K562 (cell line): ENCODE measurements around the gene PRSS8. TPM values are rescaled to one million over a fixed set of nuclear protein-coding genes. Genes with fewer than 3 reads are reported as not detected.

Experiments
- ELF4 ChIP-seq: fragments of 450-650 bp; formaldehyde crosslinking; IDR thresholded peaks from 2 replicates; pipeline ENCODE4 v1.4.0; 2022; ENCODE audit warnings: missing genetic modification characterization
- GATAD2A ChIP-seq: fragments of 450-650 bp; IDR thresholded peaks from 2 replicates; pipeline ENCODE4 v1.6.1; 2017
- NRF1 ChIP-seq, 2 experiments: fragments of 450-650 bp; IDR thresholded peaks in 1 of 2; conservative IDR thresholded peaks in 1 of 2; 2 replicates each; pipeline ENCODE4 v1.6.1; 2014; ENCODE audit warnings: mild to moderate bottlenecking in 2 of 2
- RAD21 ChIP-seq, 2 experiments: fragments of 250-450 bp in 1 of 2; fragments of 450-650 bp in 1 of 2; sonication (Bioruptor Pico) in 1 of 2; formaldehyde crosslinking in 1 of 2; IDR thresholded peaks in 1 of 2; conservative IDR thresholded peaks in 1 of 2; 2 replicates each; pipeline versions ENCODE4 v1.4.0 to v1.8.0; 2020 to 2022; ENCODE audit warnings: mild to moderate bottlenecking in 2 of 2, moderate library complexity in 1 of 2
- RCOR1 ChIP-seq, 2 experiments: IDR thresholded peaks; 2 replicates each; pipeline ENCODE4 v1.6.1; 2012; ENCODE audit warnings: low read depth in 2 of 2, low read length in 2 of 2, borderline replicate concordance in 1 of 2, improper control_type of control experiment in 1 of 2
- TAL1 ChIP-seq: fragments of 450-650 bp; IDR thresholded peaks from 2 replicates; pipeline ENCODE4 v1.6.1; 2016; ENCODE audit warnings: mild to moderate bottlenecking
- TCFL5 ChIP-seq: fragments of 250-450 bp; sonication (Bioruptor Pico); conservative IDR thresholded peaks from 2 replicates; pipeline ENCODE4 v1.6.1; 2021; ENCODE audit warnings: mild to moderate bottlenecking, moderate library complexity, matching md5 sums
- ZFP36 ChIP-seq: fragments of 150-350 bp; IDR thresholded peaks from 2 replicates; pipeline ENCODE4 v1.6.1; 2018; ENCODE audit warnings: low read length, low read depth; ENCODE audit not compliant: partially characterized antibody
- polyA plus RNA-seq, 8 experiments: library from polyadenylated mRNA; depleted of rRNA in 4 of 8; stranded (reverse) in 5 of 8; unstranded in 3 of 8; fragments of >200 nt; fragmentation: Nextera tagmentation in 2 of 8; fragmentation: Illumina TruSeq in 1 of 8; extraction: Ambion mirVana in 2 of 8; extraction: Trizol in 1 of 8; gene quantifications; 2 replicates each; pipeline versions ENCODE4 v1.2.1 to v1.2.3, GENCODE V29; 2011 to 2014; ENCODE audit warnings: inconsistent platforms in 1 of 8, missing spikeins in 1 of 8
- total RNA-seq, 7 experiments: library from RNA; depleted of rRNA in 6 of 7; stranded (reverse); fragments of >200 nt in 6 of 7; fragmentation: Illumina TruSeq in 2 of 7; extraction: Trizol in 2 of 7; gene quantifications; 2 replicates each; pipeline versions ENCODE4 v1.2.1 to v1.2.3, GENCODE V29; 2011 to 2021; ENCODE audit warnings: low replicate concordance in 1 of 7
- TF ChIP-seq, protein P1 (sequence below): fragments of 200-800 bp; sonication (Bioruptor generic); IDR thresholded peaks from 2 replicates; pipeline ENCODE4 v1.6.1; 2017; ENCODE audit warnings: missing genetic modification characterization, missing compliant biosample characterization
- TF ChIP-seq, protein P2 (sequence below), 2 experiments: fragments of 450-650 bp; formaldehyde crosslinking in 1 of 2; IDR thresholded peaks; 2 replicates each; pipeline versions ENCODE4 v1.4.0 to v1.6.1; 2014 to 2020; ENCODE audit warnings: mild to moderate bottlenecking in 2 of 2, borderline replicate concordance in 1 of 2, low read depth in 1 of 2
- TF ChIP-seq, protein P3 (sequence below): sonication (generic); formaldehyde crosslinking; IDR thresholded peaks from 2 replicates; pipeline ENCODE4 v1.8.0; 2022; ENCODE audit warnings: mild to moderate bottlenecking, missing genetic modification reagents
- TF ChIP-seq, protein P4 (sequence below): fragments of 450-650 bp; IDR thresholded peaks from 2 replicates; pipeline ENCODE4 v1.6.1; 2016

PRSS8 gene
- total and polyA plus RNA-seq, 9 of the 15 experiments (the other 6 are each of a cell fraction or from before 2014, with no cell fraction given), result 0.25 to 3.9 (median 1.3) TPM; not detected in 1

DNA sequence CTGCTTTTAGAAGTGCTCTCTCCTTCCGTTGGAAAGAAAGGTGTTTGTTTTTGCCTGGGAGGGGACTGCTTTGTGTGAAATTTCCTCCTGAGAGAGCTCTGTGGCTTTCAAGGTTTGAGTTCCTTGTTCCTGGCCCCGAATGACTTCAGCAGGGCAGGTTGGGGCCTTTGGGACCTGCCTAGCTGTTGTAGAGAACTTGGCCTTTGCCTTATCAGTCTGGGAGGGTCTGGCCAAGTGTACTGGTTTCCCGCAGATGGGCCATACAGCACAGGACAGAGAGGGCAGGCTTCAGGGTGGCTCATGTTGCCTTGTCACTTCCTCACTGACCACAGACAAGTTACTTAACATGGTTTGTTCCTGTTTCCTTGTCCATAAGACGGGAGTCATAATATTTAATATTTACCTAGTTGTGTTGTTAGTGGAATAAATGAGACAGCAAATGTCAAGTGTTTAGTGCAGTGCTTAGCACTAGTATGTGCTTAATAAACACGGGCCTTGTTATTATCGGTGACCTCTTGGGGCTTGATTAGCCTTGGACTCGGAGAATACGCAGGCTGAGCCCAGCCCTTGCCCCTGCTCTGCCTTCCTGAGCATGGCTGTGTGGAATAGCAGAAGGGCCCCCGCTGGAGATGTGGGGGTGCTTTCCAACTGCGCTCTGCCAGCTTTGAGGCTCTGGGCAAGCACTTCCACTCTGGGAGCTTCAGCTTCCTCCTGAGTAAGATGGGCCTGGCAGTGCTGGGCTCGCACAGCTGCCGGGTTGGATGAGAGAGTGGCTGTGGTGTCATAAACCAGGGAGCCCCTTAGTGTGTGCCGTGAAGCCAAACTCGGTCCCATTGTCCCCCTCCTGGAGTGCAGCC lies 6.6 kb downstream of the PRSS8 start (continued):
- TF ChIP-seq, protein P1, sequence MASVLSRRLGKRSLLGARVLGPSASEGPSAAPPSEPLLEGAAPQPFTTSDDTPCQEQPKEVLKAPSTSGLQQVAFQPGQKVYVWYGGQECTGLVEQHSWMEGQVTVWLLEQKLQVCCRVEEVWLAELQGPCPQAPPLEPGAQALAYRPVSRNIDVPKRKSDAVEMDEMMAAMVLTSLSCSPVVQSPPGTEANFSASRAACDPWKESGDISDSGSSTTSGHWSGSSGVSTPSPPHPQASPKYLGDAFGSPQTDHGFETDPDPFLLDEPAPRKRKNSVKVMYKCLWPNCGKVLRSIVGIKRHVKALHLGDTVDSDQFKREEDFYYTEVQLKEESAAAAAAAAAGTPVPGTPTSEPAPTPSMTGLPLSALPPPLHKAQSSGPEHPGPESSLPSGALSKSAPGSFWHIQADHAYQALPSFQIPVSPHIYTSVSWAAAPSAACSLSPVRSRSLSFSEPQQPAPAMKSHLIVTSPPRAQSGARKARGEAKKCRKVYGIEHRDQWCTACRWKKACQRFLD (CRISPR knock-in tag), result peak; percentile 57
- TF ChIP-seq NRF1 (conservative IDR thresholded peaks at IDR 0.05 in 1 of 2, IDR thresholded peaks at IDR 0.05 in 1 of 2) (peak; percentile 9 to 23; a peak in 1 of 4 replicates), RAD21 (CRISPR knock-in tag; conservative IDR thresholded peaks at IDR 0.05 in 1 of 2, IDR thresholded peaks at IDR 0.05 in 1 of 2) (peak in 1 of 2 experiments; percentile 30; a peak in 1 of 4 replicates), TCFL5 (CRISPR knock-in tag) (no peak), ZFP36 (no peak), ELF4 (CRISPR knock-in tag) (no peak), RCOR1 (IDR thresholded peaks at IDR 0.05; ENCODE audit: borderline replicate concordance in 1 of 2, low read depth in 2 of 2, low read length in 2 of 2) (peak in 1 of 2 experiments; percentile 79; a peak in 2 of 4 replicates), GATAD2A (no peak), TAL1 (peak; percentile 47; the same call in 1 of the 2 replicates)
- TF ChIP-seq, protein P2, sequence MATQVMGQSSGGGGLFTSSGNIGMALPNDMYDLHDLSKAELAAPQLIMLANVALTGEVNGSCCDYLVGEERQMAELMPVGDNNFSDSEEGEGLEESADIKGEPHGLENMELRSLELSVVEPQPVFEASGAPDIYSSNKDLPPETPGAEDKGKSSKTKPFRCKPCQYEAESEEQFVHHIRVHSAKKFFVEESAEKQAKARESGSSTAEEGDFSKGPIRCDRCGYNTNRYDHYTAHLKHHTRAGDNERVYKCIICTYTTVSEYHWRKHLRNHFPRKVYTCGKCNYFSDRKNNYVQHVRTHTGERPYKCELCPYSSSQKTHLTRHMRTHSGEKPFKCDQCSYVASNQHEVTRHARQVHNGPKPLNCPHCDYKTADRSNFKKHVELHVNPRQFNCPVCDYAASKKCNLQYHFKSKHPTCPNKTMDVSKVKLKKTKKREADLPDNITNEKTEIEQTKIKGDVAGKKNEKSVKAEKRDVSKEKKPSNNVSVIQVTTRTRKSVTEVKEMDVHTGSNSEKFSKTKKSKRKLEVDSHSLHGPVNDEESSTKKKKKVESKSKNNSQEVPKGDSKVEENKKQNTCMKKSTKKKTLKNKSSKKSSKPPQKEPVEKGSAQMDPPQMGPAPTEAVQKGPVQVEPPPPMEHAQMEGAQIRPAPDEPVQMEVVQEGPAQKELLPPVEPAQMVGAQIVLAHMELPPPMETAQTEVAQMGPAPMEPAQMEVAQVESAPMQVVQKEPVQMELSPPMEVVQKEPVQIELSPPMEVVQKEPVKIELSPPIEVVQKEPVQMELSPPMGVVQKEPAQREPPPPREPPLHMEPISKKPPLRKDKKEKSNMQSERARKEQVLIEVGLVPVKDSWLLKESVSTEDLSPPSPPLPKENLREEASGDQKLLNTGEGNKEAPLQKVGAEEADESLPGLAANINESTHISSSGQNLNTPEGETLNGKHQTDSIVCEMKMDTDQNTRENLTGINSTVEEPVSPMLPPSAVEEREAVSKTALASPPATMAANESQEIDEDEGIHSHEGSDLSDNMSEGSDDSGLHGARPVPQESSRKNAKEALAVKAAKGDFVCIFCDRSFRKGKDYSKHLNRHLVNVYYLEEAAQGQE (IDR thresholded peaks at IDR 0.05; ENCODE audit: borderline replicate concordance), result no peak
- TF ChIP-seq, protein P2 (CRISPR knock-in tag; IDR thresholded peaks at IDR 0.05; ENCODE audit: low read depth), result no peak
- TF ChIP-seq, protein P3, sequence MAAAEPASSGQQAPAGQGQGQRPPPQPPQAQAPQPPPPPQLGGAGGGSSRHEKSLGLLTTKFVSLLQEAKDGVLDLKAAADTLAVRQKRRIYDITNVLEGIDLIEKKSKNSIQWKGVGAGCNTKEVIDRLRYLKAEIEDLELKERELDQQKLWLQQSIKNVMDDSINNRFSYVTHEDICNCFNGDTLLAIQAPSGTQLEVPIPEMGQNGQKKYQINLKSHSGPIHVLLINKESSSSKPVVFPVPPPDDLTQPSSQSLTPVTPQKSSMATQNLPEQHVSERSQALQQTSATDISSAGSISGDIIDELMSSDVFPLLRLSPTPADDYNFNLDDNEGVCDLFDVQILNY (CRISPR knock-in tag), result no peak
- TF ChIP-seq, protein P4, sequence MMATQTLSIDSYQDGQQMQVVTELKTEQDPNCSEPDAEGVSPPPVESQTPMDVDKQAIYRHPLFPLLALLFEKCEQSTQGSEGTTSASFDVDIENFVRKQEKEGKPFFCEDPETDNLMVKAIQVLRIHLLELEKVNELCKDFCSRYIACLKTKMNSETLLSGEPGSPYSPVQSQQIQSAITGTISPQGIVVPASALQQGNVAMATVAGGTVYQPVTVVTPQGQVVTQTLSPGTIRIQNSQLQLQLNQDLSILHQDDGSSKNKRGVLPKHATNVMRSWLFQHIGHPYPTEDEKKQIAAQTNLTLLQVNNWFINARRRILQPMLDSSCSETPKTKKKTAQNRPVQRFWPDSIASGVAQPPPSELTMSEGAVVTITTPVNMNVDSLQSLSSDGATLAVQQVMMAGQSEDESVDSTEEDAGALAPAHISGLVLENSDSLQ, result 0 out of 2 replicates have a peak, but pooled peaks have one; percentile 16
